DOHH2 (cell line): ENCODE results near the gene PRKCSH.

Source experiments
- EZH2phosphoT487 ChIP-seq: fragments of 200-600 bp; sonication (generic); IDR thresholded peaks from 2 replicates; pipeline ENCODE4 v1.6.1; 2017; ENCODE audit warnings: borderline replicate concordance, mild to moderate bottlenecking, antibody characterized with exemption, low read length, moderate library complexity, mixed read lengths
- TF ChIP-seq, protein P1 (sequence below): fragments of 200-600 bp; sonication (generic); IDR thresholded peaks from one replicate; pipeline ENCODE4 v1.5.1; 2014; ENCODE audit warnings: antibody characterized with exemption, mild to moderate bottlenecking, low read depth, low read length; ENCODE audit not compliant: poor library complexity, severe bottlenecking

DNA sequence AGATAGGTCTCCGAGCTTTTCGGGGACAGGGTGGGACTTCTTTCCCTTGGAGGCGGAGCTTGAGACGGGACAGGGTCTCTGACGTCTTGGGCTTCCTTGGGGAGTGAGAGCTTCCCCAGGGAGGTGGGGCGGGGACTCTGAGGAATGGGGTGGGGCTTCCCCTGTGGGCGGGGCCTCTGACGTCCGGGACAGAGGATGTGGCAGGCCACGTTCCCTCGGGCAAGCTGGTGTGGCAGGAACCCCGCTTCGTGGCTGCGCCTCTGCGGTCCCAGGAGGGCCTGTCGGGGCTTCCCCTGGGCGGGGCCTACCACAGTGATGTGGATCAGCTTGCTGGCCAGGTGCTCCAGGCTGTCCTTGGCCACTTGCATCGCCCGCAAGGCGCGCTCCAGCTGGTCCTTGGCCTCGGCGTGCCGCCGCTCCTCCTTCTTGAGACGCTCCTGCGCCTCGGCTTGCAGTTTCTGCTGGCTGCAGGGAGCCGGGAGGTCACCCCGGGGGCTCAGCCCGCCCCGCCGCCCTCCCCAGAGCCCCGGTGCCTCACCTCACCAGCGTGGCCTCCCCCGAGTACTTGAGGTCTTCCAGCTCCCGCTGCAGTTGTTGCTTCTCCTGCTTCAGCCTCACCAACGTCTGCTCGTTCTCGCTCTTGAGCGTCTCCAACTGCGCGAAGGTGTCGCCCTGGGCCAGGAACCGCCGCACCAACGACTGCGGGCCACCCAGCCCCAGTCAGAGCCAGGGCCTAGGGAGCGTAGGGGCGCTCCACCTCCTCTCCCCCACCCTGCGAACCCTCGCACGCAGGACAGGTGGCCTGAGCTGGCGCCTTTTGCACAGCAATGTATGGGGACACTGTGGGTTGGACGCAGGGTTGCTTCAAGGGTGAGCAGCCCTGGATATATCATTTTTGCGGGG is 13.0 kb upstream of the PRKCSH start:
- TF ChIP-seq, protein P1, sequence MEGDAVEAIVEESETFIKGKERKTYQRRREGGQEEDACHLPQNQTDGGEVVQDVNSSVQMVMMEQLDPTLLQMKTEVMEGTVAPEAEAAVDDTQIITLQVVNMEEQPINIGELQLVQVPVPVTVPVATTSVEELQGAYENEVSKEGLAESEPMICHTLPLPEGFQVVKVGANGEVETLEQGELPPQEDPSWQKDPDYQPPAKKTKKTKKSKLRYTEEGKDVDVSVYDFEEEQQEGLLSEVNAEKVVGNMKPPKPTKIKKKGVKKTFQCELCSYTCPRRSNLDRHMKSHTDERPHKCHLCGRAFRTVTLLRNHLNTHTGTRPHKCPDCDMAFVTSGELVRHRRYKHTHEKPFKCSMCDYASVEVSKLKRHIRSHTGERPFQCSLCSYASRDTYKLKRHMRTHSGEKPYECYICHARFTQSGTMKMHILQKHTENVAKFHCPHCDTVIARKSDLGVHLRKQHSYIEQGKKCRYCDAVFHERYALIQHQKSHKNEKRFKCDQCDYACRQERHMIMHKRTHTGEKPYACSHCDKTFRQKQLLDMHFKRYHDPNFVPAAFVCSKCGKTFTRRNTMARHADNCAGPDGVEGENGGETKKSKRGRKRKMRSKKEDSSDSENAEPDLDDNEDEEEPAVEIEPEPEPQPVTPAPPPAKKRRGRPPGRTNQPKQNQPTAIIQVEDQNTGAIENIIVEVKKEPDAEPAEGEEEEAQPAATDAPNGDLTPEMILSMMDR, result no peak
- no peak for TF ChIP-seq EZH2phosphoT487
